ENCODE measurements around the gene ZNF488. TPM values are rescaled to one million over a fixed set of nuclear protein-coding genes. Genes with fewer than 3 reads are reported as not detected.
A peak's percentile ranks its signal among the peaks of the same experiment; 100 is the strongest.

Gene ZNF488
- total and polyA plus RNA-seq, 3 experiments from 2014 or later, result 0.42 to 0.44 TPM; not detected in 1

GRCh38 chr10:47317251-47317650, 66.8 kb downstream of the ZNF488 start:
- Histone ChIP-seq H3K4me1 (ENCODE audit: insufficient read depth, low read length) (peaks cover 3% of the 10 kb centered on the region), H3K27ac (ENCODE audit: low read depth, low read length) (no peak overlapping the region), H3K36me3 (ENCODE audit: insufficient read depth, low read length) (no peaks in the 10 kb centered on the region), H3K4me3 (ENCODE audit: low read length) (no peak overlapping the region), H3K27me3 (ENCODE audit: insufficient read depth, low read length, poor library complexity, severe bottlenecking) (no peaks in the 10 kb centered on the region), H3K9me3 (ENCODE audit: low read length) (no peaks in the 10 kb centered on the region)
- H3K4me3 Mint-ChIP-seq, result no peak overlapping the region
- DNase-seq, result no peak
- H3K27me3 Mint-ChIP-seq, result peaks cover 1 to 4% of the 10 kb centered on the region in 2 donors
- no peaks in the 10 kb centered on the region for H3K36me3 Mint-ChIP-seq
- peak overlapping the region in 1 of 8 donors; percentile 29 for H3K27ac Mint-ChIP-seq
- ChIA-PET CTCF (interaction anchor here (1.2 to 10.1 kb wide), 3 partner anchors 23 to 293 kb away, joined by 3 to 236 read pairs (median 4); no protein-coding TSS in a partner anchor), POLR2A (no interaction called here)
- no peaks in the 10 kb centered on the region for H3K9me3 Mint-ChIP-seq
- H3K4me1 Mint-ChIP-seq, result peaks cover under 1 to 1% (median under 1%) of the 10 kb centered on the region in 3 donors

DNA sequence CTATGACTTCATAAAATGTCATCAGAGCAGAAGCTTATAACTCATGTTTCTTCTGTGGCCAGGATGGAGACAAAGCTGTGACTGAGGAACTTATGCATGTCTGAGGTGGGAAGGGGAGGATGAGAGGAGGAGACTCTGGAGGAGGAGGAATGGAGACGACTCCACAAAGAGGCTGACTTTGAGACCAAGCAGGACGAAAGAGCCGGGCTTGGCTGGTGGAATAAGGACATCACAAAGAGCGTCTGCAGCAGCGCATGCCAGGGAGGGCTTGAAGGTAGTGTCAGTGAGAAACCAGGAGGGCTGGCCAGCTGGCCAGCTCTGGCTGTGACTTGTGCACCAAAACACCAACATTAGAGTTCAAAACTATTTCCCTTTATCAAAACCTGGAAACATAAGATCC, 68.0 kb downstream of the ZNF488 start:
- POLR2A ChIA-PET, result no interaction called here
- Mint-ChIP-seq H3K4me1 (peaks cover 11 to 13% (median 12%) of the 10 kb centered on the region in 3 donors), H3K9me3 (no peaks in the 10 kb centered on the region)

More for the DNA sequence above, 68.0 kb downstream of the ZNF488 start:
- Histone ChIP-seq H3K9me3 (ENCODE audit: low read length) (no peaks in the 10 kb centered on the region), H3K36me3 (ENCODE audit: insufficient read depth, low read length) (no peaks in the 10 kb centered on the region), H3K27ac (ENCODE audit: low read depth, low read length) (no peak overlapping the region), H3K27me3 (ENCODE audit: insufficient read depth, low read length, poor library complexity, severe bottlenecking) (no peaks in the 10 kb centered on the region), H3K4me1 (ENCODE audit: insufficient read depth, low read length) (peaks cover 14% of the 10 kb centered on the region), H3K4me3 (ENCODE audit: low read length) (no peak overlapping the region)
- CTCF ChIA-PET, result interaction anchor here (7.3 to 10.1 kb wide), 2 partner anchors 268 to 289 kb away, joined by 95 to 236 read pairs; no protein-coding TSS in a partner anchor
- peak overlapping the region in 1 of 8 donors; percentile 27 for H3K27ac Mint-ChIP-seq
- H3K36me3 Mint-ChIP-seq, result no peaks in the 10 kb centered on the region
- no peak overlapping the region for H3K4me3 Mint-ChIP-seq
- DNase-seq, result no peak
- peaks cover 1 to 4% of the 10 kb centered on the region in 2 donors for H3K27me3 Mint-ChIP-seq

Other genes with a start within 250 kb of the ZNF488 start
- under 1 TPM; 0.18 to 0.24 TPM for gene GDF10, start 84.1 kb downstream of the ZNF488 start, total RNA-seq
- gene GDF10, start 84.1 kb downstream of the ZNF488 start, polyA plus RNA-seq, result 0.21 TPM
- not detected for gene GDF2, start 61.8 kb downstream of the ZNF488 start, total RNA-seq
- not detected for gene GDF2, start 61.8 kb downstream of the ZNF488 start, polyA plus RNA-seq
- gene RBP3, start 35.9 kb downstream of the ZNF488 start, total RNA-seq, result not detected
- gene RBP3, start 35.9 kb downstream of the ZNF488 start, polyA plus RNA-seq, result not detected
- gene ANXA8, start 99.8 kb upstream of the ZNF488 start, total RNA-seq, result not detected
- gene ANXA8, start 99.8 kb upstream of the ZNF488 start, polyA plus RNA-seq, result not detected
- not detected for gene FAM25G, start 107.4 kb upstream of the ZNF488 start, total RNA-seq
- gene FAM25G, start 107.4 kb upstream of the ZNF488 start, polyA plus RNA-seq, result not detected
- 1 to 10 TPM; 5.1 TPM for gene AGAP9, start 139.3 kb upstream of the ZNF488 start, total RNA-seq
- gene AGAP9, start 139.3 kb upstream of the ZNF488 start, polyA plus RNA-seq, result 0.23 TPM